ENCODE measurements around the gene GLI3. TPM values are rescaled to one million over a fixed set of nuclear protein-coding genes. Genes with fewer than 3 reads are reported as not detected.

GLI3 gene
- total RNA-seq, 2 experiments from 2014 or later: not detected

DNA sequence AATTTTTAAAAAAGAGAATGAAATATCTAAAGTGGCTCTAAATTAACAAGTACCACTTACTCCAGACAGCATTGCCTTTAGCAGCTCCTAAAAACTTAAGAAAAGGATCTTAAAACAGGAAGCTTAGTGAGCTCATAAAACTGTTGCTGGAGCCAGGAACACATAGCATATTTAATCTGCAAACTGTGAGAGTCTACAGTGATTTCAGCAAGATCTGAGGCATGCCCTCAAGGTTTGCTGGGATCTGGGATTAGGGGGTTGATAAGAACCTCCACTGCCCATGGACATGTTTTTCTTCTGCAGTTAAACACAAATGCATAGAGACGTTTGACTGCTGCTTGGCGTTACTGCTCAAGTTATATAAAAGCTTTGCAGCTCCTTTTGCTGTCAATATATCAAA is 3.8 kb downstream of the GLI3 start:
- intact Hi-C loops (cut with micrococcal nuclease): no loop called here
- DNase-seq: no peak
- ChIA-PET CTCF (interaction anchor here (1.2 to 1.6 kb wide), 2 partner anchors 10 to 47 kb away, joined by 3 to 7 read pairs; no protein-coding TSS in a partner anchor), POLR2A (no interaction called here)
- peaks cover 59% of the 10 kb centered on the region for H3K27me3 Mint-ChIP-seq
- TF ChIP-seq, protein P1, sequence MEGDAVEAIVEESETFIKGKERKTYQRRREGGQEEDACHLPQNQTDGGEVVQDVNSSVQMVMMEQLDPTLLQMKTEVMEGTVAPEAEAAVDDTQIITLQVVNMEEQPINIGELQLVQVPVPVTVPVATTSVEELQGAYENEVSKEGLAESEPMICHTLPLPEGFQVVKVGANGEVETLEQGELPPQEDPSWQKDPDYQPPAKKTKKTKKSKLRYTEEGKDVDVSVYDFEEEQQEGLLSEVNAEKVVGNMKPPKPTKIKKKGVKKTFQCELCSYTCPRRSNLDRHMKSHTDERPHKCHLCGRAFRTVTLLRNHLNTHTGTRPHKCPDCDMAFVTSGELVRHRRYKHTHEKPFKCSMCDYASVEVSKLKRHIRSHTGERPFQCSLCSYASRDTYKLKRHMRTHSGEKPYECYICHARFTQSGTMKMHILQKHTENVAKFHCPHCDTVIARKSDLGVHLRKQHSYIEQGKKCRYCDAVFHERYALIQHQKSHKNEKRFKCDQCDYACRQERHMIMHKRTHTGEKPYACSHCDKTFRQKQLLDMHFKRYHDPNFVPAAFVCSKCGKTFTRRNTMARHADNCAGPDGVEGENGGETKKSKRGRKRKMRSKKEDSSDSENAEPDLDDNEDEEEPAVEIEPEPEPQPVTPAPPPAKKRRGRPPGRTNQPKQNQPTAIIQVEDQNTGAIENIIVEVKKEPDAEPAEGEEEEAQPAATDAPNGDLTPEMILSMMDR (IDR thresholded peaks at IDR 0.05): no peak
- no peaks in the 10 kb centered on the region for H3K9me3 Mint-ChIP-seq
- H3K4me1 Mint-ChIP-seq (ENCODE audit: low read depth): peaks cover 2% of the 10 kb centered on the region
- no peak overlapping the region for H3K27ac Mint-ChIP-seq
- H3K4me3 Mint-ChIP-seq: no peak overlapping the region
- ATAC-seq: no peak
- H3K36me3 Mint-ChIP-seq (ENCODE audit: low read depth): no peaks in the 10 kb centered on the region

DNA sequence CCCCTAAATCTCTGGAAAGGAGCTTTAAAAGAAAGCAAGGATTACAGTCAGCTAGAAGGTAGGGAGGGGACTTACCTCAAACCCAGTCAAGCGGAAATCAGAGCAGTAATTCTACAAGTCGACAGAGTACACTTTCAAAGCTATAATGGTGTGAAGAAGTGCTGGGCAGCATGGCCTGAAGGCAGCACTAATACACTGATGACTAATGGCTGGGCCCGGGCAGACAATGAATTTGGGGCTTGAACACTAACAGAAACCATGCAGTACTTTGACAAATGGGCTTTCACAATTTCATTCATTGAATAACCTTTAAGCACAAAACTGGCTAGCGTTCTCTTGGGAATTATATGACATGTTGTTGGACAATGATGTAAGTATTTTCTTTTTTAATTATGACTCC is 4.7 kb downstream of the GLI3 start:
- Mint-ChIP-seq H3K27me3 (peaks cover 64% of the 10 kb centered on the region), H3K27ac (no peak overlapping the region), H3K36me3 (ENCODE audit: low read depth) (no peaks in the 10 kb centered on the region), H3K4me3 (no peak overlapping the region), H3K9me3 (no peaks in the 10 kb centered on the region), H3K4me1 (ENCODE audit: low read depth) (peaks cover 2% of the 10 kb centered on the region)
- CTCF ChIA-PET: interaction anchor here (1.6 kb wide), 1 partner anchor 11 kb away, joined by 7 read pairs; no protein-coding TSS in a partner anchor
- POLR2A ChIA-PET: no interaction called here
- ATAC-seq: no peak
- intact Hi-C loops (cut with micrococcal nuclease): no loop called here
- TF ChIP-seq, protein P1 (IDR thresholded peaks at IDR 0.05): no peak
- DNase-seq: no peak

DNA sequence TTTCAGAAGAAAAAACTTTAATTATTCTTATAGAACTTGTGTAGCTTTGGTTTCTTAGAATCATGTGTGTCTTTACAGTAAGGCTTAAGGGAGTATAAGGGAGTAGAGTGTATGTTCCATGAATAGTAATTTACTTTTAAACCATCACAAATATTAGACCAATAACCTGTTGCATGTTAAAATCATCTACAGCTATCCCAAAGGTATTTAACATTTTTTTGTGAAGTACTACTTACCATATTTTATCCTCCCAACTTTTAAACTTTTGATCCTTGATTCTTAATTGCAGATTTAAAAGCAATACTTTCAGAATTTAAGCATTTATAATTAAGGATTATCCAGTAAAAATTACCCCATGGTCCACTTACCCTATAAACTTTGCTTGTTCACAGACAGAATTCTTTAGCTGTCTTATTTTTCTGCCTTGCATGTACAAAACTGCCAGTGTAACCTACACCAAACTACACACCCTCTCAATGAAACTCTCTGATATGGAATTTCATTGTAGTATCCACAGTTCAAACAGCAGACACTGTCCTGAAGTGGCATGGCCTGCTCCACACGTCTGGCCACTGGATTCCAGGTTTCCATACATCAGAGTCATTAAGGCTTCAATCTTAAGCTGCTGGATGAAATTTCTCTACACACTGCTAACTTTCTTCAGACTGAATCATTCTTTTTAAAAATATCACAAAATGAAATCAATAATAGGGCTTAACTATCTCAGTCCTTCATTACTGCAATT is 5.8 kb downstream of the GLI3 start:
- Mint-ChIP-seq H3K36me3 (ENCODE audit: low read depth) (no peaks in the 10 kb centered on the region), H3K4me1 (ENCODE audit: low read depth) (peaks cover 3% of the 10 kb centered on the region), H3K9me3 (no peaks in the 10 kb centered on the region), H3K27me3 (peaks cover 70% of the 10 kb centered on the region), H3K27ac (no peak overlapping the region), H3K4me3 (no peak overlapping the region)
- ATAC-seq (no peak), DNase-seq (no peak)
- ChIA-PET CTCF (interaction anchor here (0.6 to 0.8 kb wide), 2 partner anchors 22 to 79 kb away, joined by 3 read pairs; no protein-coding TSS in a partner anchor), POLR2A (no interaction called here)
- TF ChIP-seq, protein P1 (IDR thresholded peaks at IDR 0.05): no peak
- intact Hi-C loops (cut with micrococcal nuclease): no loop called here

DNA sequence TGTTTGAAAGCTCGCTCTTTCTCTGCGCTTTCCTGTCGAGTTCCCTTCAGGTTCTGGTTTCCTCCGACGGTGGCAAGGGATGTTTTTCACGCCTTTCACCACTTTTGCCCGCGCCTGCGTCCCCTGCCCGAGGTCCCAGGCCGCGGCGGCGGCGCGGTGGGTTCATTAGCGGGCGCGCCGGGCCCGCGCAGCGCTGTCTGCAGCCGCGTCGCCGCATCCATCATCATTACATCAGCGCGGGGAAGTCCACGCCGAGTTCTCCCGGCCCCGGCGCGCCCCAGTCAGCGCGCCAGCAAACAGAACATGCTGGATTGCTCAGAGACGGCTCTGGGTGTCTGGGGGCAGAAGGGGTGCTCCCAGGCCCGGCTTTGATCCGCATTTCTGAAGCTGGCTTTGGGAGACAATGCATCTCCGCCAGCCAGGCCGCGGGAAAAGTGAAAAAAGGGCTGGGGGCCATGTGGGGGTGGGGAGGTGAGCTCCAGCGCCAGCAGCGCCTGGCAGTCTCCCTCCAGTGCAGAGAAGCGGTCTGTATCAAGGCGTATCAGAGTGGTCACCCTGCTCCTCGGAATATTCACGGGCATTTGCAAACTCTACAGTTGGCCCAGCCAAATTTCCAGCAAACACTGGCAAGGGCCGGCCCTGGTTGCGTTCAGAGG is 8.9 kb downstream of the GLI3 start:
- no peaks in the 10 kb centered on the region for H3K9me3 Mint-ChIP-seq
- no peaks in the 10 kb centered on the region for H3K36me3 Mint-ChIP-seq (ENCODE audit: low read depth)
- DNase-seq (peak; percentile 44), ATAC-seq (peak; percentile 58)
- TF ChIP-seq, protein P1 (IDR thresholded peaks at IDR 0.05): no peak
- peaks cover 3% of the 10 kb centered on the region for H3K4me1 Mint-ChIP-seq (ENCODE audit: low read depth)
- no peak overlapping the region for H3K27ac Mint-ChIP-seq
- intact Hi-C loops (cut with micrococcal nuclease): no loop called here
- ChIA-PET CTCF (interaction anchor here (1.2 kb wide), 1 partner anchor 10 kb away, joined by 3 read pairs; no protein-coding TSS in a partner anchor), POLR2A (no interaction called here)
- peaks cover 58% of the 10 kb centered on the region for H3K27me3 Mint-ChIP-seq
- H3K4me3 Mint-ChIP-seq: peak overlapping the region; percentile 50

DNA sequence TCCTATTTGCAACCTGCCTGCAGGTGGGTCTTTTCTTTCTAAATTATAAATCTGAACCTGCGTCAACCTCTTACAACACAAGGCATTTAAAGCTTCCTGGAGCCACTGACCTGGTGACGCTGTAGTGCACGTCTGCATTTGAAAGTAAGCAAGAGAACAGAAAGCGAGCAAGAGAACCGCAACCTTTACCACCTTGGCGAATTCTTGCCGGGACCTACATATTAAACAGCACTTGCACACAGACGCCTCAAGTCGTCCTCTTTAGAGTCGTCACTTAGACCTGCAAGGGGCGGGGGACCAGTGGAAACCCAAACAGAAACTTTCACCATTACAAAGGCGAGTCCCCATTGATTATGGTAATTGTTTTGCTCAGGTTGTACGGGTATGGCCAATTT is 9.5 kb downstream of the GLI3 start:
- DNase-seq: peak; percentile 75
- CTCF ChIA-PET: no interaction called here
- no peaks in the 10 kb centered on the region for H3K9me3 Mint-ChIP-seq
- ATAC-seq: peak; percentile 92
- no peaks in the 10 kb centered on the region for H3K36me3 Mint-ChIP-seq (ENCODE audit: low read depth)
- H3K27ac Mint-ChIP-seq: no peak overlapping the region
- TF ChIP-seq, protein P1 (IDR thresholded peaks at IDR 0.05): no peak
- H3K4me1 Mint-ChIP-seq (ENCODE audit: low read depth): peaks cover 3% of the 10 kb centered on the region
- H3K27me3 Mint-ChIP-seq: peaks cover 58% of the 10 kb centered on the region
- peak overlapping the region; percentile 50 for H3K4me3 Mint-ChIP-seq
- POLR2A ChIA-PET: no interaction called here
- intact Hi-C loops (cut with micrococcal nuclease): no loop called here

Data from activated CD8-positive, alpha-beta T cell treated with anti-CD3 and anti-CD28 coated beads for 36 hours (primary cell).